ENCODE results near the gene HNRNPF.
A peak's percentile ranks its signal among the peaks of the same experiment; 100 is the strongest.

The HNRNPF gene

GRCh38 chr10:43380610-43381222 is 28.3 kb downstream of the HNRNPF start:
- no peaks in the 10 kb centered on the region for H3K4me1 ChIP-seq
- peaks cover 19 to 37% (median 33%) of the 10 kb centered on the region in 11 experiments for H4K20me1 ChIP-seq
- H3K9me3 ChIP-seq (replicated peaks in 1 of 11): no peaks in the 10 kb centered on the region
- TF ChIP-seq Cebpa-rat (IDR thresholded peaks at IDR 0.05): no peak
- H3K4me2 ChIP-seq: no peak overlapping the region
- H3K36me3 ChIP-seq: peaks cover 11 to 18% (median 14%) of the 10 kb centered on the region in 11 experiments; a peak in 21 of 22 replicates
- H3K27me3 ChIP-seq: no peaks in the 10 kb centered on the region
- H3K27ac ChIP-seq: no peak overlapping the region
- H3K9ac ChIP-seq: no peak overlapping the region
- no peak overlapping the region for H3K4me3 ChIP-seq

DNA sequence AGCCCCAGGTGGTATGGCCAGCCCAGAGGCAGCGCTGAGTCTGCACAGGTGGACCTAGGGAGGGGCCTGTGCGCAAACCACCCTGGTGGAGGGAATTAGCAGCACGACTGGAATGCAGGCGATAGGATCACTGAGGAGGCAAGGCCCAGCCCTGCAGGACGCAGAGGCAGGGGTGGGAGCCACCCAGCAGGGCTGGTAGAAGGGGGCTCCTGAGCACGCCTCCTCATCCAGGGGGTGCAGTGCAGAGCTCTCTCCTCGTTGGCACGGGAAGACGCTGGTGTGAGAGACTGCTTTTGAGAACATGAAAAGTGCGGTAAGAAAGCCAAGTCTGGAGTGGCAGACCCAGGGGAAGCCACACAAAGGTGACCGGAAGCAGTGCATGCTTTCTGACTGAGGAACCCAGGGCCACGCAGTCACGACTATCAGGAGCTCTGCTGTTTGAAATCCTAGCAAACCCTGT is 31.5 kb downstream of the HNRNPF start:
- no peak for TF ChIP-seq Cebpa-rat (IDR thresholded peaks at IDR 0.05)
- Histone ChIP-seq H4K20me1 (peaks cover 0 to 5% (median under 1%) of the 10 kb centered on the region in 11 experiments; a peak in 10 of 22 replicates), H3K4me2 (no peak overlapping the region), H3K9me3 (replicated peaks in 1 of 11) (no peaks in the 10 kb centered on the region), H3K4me3 (no peak overlapping the region), H3K4me1 (peaks cover 0 to 5% (median 0%) of the 10 kb centered on the region in 10 experiments; a peak in 1 of 20 replicates), H3K9ac (no peak overlapping the region), H3K36me3 (no peaks in the 10 kb centered on the region), H3K27me3 (no peaks in the 10 kb centered on the region), H3K27ac (no peak overlapping the region)

DNA sequence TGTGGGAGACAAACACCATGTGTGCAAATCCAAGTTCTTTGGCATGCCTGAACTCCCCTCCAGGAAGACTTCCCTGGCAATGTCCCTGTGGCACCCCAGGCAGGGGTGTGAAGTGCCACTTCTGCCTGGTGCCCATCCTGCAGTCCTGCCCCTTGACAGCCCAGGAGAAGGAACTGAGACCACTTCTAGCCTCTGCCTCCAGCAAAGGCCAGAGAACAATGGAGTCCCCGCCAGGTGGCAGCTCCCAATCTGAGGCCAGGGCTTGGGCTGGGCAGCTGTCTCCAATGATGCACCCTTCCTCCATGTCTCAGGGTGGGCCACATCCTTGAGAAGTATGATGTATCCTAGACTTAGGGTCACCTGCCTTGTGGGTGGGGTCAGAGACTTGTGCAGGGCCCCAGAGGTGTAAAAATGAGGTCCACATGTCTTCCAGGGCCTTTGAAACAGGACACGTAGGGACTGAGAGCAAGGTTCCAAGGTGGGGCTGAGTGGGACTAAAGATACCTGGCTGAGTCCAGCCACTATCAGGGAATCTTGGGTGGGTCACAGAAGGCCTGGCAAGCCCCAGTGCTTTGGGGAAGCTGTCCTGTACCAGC is 32.1 kb downstream of the HNRNPF start:
- no peak for TF ChIP-seq Cebpa-rat (IDR thresholded peaks at IDR 0.05)

DNA sequence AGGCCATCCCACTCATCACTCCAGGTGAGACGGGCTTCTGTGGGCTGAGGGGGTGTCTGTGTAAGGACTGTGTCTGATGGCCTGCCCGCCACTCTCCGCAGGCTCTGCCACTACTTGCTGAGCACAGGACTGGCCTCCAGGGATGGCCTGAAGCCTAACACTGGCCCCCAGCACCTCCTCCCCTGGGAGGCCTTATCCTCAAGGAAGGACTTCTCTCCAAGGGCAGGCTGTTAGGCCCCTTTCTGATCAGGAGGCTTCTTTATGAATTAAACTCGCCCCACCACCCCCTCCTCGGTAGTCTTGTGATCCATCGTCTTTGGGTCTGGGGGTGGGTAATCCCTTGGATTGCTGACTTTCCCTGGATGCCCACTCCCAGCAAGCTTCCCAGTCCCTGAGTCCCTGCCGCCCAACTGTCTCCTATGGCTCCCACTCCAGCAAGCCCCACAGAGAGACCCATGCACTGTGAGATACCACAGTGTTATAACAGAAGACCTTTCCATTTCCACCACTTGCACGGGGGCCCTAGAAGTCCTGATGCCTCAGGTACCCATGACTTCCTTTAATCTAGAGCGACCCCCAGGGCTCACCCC is 32.8 kb downstream of the HNRNPF start:
- H4K20me1 ChIP-seq: no peaks in the 10 kb centered on the region; a peak in 3 of 22 replicates
- H3K9ac ChIP-seq: no peak overlapping the region
- H3K4me2 ChIP-seq: no peak overlapping the region
- TF ChIP-seq Cebpa-rat (IDR thresholded peaks at IDR 0.05): no peak
- H3K27ac ChIP-seq: no peak overlapping the region
- no peak overlapping the region for H3K4me3 ChIP-seq
- no peaks in the 10 kb centered on the region for H3K9me3 ChIP-seq (replicated peaks in 1 of 11)
- H3K4me1 ChIP-seq: peaks cover 0 to 5% (median 0%) of the 10 kb centered on the region in 10 experiments; a peak in 1 of 20 replicates
- no peaks in the 10 kb centered on the region for H3K36me3 ChIP-seq
- no peaks in the 10 kb centered on the region for H3K27me3 ChIP-seq

More for the DNA sequence above, 32.1 kb downstream of the HNRNPF start:
- no peak overlapping the region for H3K4me3 ChIP-seq
- H3K4me1 ChIP-seq: peaks cover 0 to 5% (median 0%) of the 10 kb centered on the region in 10 experiments; a peak in 1 of 20 replicates
- H3K27me3 ChIP-seq: no peaks in the 10 kb centered on the region
- no peaks in the 10 kb centered on the region for H3K36me3 ChIP-seq
- no peaks in the 10 kb centered on the region; a peak in 4 of 22 replicates for H4K20me1 ChIP-seq
- H3K9ac ChIP-seq: no peak overlapping the region
- no peak overlapping the region for H3K4me2 ChIP-seq
- H3K9me3 ChIP-seq (replicated peaks in 1 of 11): no peaks in the 10 kb centered on the region
- no peak overlapping the region for H3K27ac ChIP-seq

DNA sequence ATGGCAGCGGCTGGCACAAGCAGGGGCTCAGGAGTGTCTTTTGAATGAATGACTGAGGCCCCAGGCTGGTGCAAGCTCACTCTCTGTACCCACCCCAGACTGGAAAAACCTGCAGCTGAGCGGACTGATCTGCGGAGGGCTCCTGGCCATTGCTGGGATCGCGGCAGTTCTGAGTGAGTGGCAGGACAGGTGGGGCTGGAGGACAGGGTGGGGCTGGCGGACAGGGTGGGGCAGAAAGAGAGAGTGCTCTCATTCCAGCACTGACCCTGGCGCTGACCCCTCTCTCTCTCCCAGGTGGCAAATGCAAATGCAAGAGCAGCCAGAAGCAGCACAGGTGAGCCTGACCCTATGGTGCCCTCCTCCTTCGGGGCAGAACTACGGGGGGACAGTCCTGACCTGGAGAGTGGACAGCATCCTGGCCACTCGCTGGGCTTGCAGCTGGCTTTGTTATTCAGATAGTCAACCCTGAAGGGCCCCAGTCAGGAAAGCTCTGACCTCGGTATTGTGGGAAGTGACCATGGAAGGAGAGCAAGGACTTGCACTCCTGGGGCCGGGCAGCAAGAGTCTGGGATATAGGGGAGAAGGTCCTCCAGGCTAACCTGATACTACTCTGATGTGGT is 33.5 kb downstream of the HNRNPF start:
- no peak overlapping the region for H3K9ac ChIP-seq
- no peak overlapping the region for H3K4me2 ChIP-seq
- H3K9me3 ChIP-seq (replicated peaks in 1 of 11): no peaks in the 10 kb centered on the region
- TF ChIP-seq Cebpa-rat (IDR thresholded peaks at IDR 0.05): no peak
- no peaks in the 10 kb centered on the region for H3K36me3 ChIP-seq
- H4K20me1 ChIP-seq: no peaks in the 10 kb centered on the region; a peak in 2 of 22 replicates
- H3K27me3 ChIP-seq: no peaks in the 10 kb centered on the region
- peaks cover 0 to 5% (median 0%) of the 10 kb centered on the region in 10 experiments; a peak in 1 of 20 replicates for H3K4me1 ChIP-seq
- no peak overlapping the region for H3K4me3 ChIP-seq
- H3K27ac ChIP-seq: no peak overlapping the region

DNA sequence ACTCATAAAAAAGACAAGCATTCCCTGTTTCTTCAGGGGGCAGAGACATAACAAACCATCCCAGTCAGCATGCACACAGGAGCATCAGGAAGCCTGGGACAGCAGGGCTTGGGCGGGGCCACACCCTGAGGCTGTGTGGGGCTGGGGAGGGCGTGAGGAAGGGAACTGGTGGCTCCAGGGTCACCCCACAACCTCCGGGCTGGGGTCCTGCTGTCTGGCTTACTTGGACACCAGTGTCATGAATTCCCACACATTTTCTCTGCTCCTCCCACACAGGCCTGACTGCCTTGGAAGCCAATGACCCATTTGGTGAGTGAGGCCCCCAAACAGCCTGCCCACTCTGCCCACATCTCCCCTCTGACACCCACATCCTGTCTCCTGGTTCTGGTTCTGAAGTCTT is 34.8 kb downstream of the HNRNPF start:
- no peaks in the 10 kb centered on the region for H3K27me3 ChIP-seq
- H3K9me3 ChIP-seq (replicated peaks in 1 of 11): no peaks in the 10 kb centered on the region
- no peak overlapping the region for H3K4me3 ChIP-seq
- no peaks in the 10 kb centered on the region; a peak in 2 of 22 replicates for H4K20me1 ChIP-seq
- H3K27ac ChIP-seq: no peak overlapping the region
- H3K4me1 ChIP-seq: peaks cover 0 to 5% (median 0%) of the 10 kb centered on the region in 10 experiments; a peak in 1 of 20 replicates
- TF ChIP-seq Cebpa-rat (IDR thresholded peaks at IDR 0.05): no peak
- H3K4me2 ChIP-seq: no peak overlapping the region
- H3K9ac ChIP-seq: no peak overlapping the region
- H3K36me3 ChIP-seq: no peaks in the 10 kb centered on the region

DNA sequence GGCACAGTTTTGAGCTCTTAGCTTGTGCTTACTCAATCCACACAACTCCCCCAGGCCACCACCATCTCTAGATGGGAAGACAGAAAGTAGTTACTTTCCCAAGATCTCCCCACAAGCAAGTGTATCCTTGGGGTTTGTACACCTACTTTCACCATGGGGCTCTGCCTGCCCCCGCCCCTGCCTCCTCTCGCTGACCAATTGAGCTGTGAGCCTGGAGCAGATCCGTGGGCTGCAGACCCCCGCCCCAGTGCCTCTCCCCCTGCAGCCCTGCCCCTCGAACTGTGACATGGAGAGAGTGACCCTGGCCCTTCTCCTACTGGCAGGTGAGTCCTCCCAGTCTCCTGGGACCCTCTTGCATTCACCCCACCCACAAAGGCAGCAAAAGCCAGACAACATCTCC is 35.5 kb downstream of the HNRNPF start:
- Histone ChIP-seq H3K4me2 (0 out of 22 replicates have a peak overlapping the region, but pooled peaks of 1 of the 11 experiments have one; percentile 7), H3K4me1 (peaks cover 0 to 5% (median 0%) of the 10 kb centered on the region in 10 experiments; a peak in 1 of 20 replicates), H3K9me3 (replicated peaks in 1 of 11) (no peaks in the 10 kb centered on the region), H4K20me1 (no peaks in the 10 kb centered on the region; a peak in 2 of 22 replicates), H3K27ac (no peak overlapping the region), H3K4me3 (no peak overlapping the region), H3K9ac (no peak overlapping the region), H3K27me3 (no peaks in the 10 kb centered on the region), H3K36me3 (no peaks in the 10 kb centered on the region)
- TF ChIP-seq Cebpa-rat (IDR thresholded peaks at IDR 0.05): no peak

- Histone ChIP-seq H4K20me1 (no peaks in the 10 kb centered on the region; a peak in 2 of 22 replicates), H3K27ac (no peak overlapping the region), H3K27me3 (no peaks in the 10 kb centered on the region), H3K9me3 (replicated peaks in 1 of 11) (no peaks in the 10 kb centered on the region), H3K36me3 (no peaks in the 10 kb centered on the region), H3K4me2 (no peak overlapping the region), H3K9ac (no peak overlapping the region), H3K4me1 (peaks cover 0 to 5% (median 0%) of the 10 kb centered on the region in 10 experiments; a peak in 1 of 20 replicates), H3K4me3 (no peak overlapping the region)
- no peak for TF ChIP-seq Cebpa-rat (IDR thresholded peaks at IDR 0.05)
Measured at GRCh38 chr10:43372765-43373361, 36.1 kb downstream of the HNRNPF start.

DNA sequence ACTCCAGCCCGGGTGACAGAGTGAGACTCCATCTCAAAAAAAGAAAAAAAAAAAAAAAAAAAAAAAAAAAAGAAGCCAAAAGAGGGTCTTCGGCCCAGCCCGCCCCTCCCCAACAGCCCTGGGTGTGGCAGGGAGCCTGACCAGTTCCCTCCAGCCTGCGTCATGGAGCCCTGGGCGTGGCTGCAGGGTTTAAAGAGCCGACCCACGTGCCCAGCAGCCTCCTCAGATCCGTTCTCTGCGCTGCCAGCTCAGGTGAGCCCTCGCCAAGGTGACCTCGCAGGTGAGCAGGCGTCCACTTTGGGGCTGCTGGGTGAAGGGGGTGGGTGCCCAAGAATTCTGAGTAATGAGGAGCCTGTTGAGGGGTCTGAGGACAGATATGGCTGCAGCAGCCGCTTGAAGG is 37.6 kb downstream of the HNRNPF start, which contains the start of gene FXYD4:
FXYD4 (plus strand) TSS at position 219 of the 400 bp plus-strand sequence. CDS start 2,111 bp downstream, outside the sequence.
- no peak for TF ChIP-seq Cebpa-rat (IDR thresholded peaks at IDR 0.05)
- Histone ChIP-seq H3K36me3 (no peaks in the 10 kb centered on the region), H3K4me1 (peaks cover 0 to 5% (median 0%) of the 10 kb centered on the region in 10 experiments; a peak in 1 of 20 replicates), H3K4me3 (no peak within 1 kb of the TSS), H3K4me2 (no peak within 1 kb of the TSS), H3K27ac (no peak within 1 kb of the TSS), H3K9ac (no peak within 1 kb of the TSS), H3K9me3 (replicated peaks in 1 of 11) (no peaks in the 10 kb centered on the region), H3K27me3 (no peaks in the 10 kb centered on the region), H4K20me1 (no peaks in the 10 kb centered on the region)

Measured in BLaER1 treated with 17β-estradiol and CSF1 and Interleukin-3, amounts not matched to agents 10 nM and 100 nM (cell line).